OCI-LY7 (cell line): ENCODE data around the gene ABCB1.

Experiments used
- CTCF ChIP-seq: fragments of 200-600 bp; sonication (generic); conservative IDR thresholded peaks from 2 replicates; pipeline ENCODE4 v1.5.1; 2014; ENCODE audit warnings: mild to moderate bottlenecking, antibody characterized with exemption, low read length, moderate library complexity, mixed read lengths
- EZH2phosphoT487 ChIP-seq: fragments of 200-600 bp; sonication (generic); IDR thresholded peaks from 2 replicates; pipeline ENCODE4 v1.6.1; 2018; ENCODE audit warnings: low read depth, borderline replicate concordance, mild to moderate bottlenecking, mixed run types, antibody characterized with exemption, low read length, moderate library complexity, mixed read lengths

GRCh38 chr7:87645446-87645845 lies 44.8 kb upstream of the ABCB1 start:
- TF ChIP-seq CTCF (no peak), EZH2phosphoT487 (no peak)
